Measurements from ENCODE around the gene CSH2.

- no peak for TF ChIP-seq CTCF (IDR thresholded peaks at IDR 0.05; ENCODE audit: low read depth, low read length, poor library complexity, severe bottlenecking)
- TF ChIP-seq EZH2phosphoT487 (IDR thresholded peaks at IDR 0.05; ENCODE audit: borderline replicate concordance, low read length), result no peak
Measured at GRCh38 chr17:63916566-63917185, 43.2 kb upstream of the CSH2 start.
